Hypothalamus (tissue), 51 donors: ENCODE measurements around the gene LRRC66.
A peak's percentile ranks its signal among the peaks of the same experiment; 100 is the strongest.

Source experiments
- DNase-seq, 51 donors: peaks; one replicate each; lab custom pipeline; 2025; lab: John Stamatoyannopoulos, UW

Gene LRRC66, protein sequence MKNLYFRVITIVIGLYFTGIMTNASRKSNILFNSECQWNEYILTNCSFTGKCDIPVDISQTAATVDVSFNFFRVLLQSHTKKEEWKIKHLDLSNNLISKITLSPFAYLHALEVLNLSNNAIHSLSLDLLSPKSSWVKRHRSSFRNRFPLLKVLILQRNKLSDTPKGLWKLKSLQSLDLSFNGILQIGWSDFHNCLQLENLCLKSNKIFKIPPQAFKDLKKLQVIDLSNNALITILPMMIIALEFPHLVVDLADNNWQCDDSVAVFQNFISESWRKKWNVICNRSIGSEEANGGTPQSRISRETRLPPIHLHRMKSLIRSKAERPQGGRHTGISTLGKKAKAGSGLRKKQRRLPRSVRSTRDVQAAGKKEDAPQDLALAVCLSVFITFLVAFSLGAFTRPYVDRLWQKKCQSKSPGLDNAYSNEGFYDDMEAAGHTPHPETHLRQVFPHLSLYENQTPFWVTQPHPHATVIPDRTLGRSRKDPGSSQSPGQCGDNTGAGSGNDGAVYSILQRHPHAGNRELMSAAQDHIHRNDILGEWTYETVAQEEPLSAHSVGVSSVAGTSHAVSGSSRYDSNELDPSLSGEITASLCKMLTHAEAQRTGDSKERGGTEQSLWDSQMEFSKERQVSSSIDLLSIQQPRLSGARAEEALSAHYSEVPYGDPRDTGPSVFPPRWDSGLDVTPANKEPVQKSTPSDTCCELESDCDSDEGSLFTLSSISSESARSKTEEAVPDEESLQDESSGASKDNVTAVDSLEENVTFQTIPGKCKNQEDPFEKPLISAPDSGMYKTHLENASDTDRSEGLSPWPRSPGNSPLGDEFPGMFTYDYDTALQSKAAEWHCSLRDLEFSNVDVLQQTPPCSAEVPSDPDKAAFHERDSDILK

DNA sequence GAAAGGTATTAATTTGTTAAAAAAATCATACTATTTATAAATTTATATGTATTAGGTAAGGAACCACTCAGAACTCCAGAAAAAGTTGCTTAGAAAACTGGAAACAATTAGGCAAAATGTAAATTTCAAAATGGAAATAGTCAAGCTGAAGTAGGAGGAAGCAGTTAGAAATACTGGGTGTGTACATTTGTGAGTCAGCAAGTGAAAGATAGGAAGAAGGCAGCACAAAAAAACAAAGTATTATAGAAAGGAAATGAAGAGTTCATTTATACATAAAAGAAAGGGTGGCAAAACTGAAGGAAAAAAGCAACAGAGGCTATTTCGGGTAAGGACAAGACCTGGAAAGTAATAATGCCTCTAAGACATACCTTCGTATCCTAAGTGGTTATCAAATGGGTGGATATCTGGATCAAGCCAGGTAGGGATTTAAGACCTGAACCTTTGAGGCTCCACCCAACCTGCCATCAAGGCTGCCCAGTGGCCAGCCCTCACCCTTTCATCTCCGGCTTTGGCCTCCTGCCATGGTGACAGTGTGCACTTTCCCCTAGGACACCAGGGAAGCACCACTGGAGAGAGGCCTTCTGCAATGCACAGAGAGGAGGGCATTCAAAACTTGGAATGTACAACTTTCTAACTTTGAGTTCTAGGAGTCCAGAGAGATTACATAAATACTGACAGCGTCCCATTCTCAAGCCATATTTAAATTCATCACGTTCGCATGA, at the start of gene LRRC66:
Gene LRRC66 (minus strand): TSS at position 428 of the 722 bp plus-strand sequence. CDS start 2,750 bp downstream, outside the sequence.
- no peak for DNase-seq

DNA sequence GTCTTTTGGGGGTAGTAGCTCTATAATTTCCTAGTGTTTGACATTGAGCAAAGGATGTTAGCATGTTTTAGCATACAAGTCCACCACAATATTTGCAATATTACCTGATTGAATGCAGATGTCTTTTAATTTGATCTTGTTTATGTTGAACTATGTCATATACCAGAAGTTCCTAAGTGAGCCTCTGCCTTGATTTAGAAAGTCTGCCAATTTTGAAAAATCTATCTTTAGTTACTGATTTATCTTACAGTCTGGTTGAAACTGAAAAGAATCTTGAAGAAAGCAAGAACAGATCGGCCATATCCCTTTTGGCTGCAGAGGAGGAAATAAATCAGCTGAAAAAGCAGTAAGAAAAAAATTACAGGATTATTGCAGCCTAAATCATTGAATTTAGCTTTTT, 49.4 kb upstream of the LRRC66 start:
- DNase-seq: no peak

DNA sequence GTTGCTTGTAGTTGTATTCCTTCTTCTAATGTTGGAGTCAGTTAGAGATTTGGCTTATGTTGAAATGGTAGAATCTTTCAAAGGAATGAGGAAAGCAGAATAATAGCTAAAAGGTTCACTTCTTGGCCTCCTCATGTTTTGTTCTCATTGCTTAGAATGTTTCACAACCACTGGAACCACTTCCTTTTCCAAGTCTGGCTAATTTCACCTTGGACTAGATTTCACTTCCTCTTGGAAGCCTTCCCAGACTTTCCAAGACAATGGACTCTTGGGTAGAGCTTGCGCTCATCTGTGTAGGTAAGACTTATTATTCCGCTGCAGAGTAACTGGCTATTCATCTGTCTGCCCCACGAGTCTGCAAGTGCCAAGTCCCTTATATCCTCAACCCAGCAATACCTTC, 39.2 kb upstream of the LRRC66 start:
- peak in 1 of 51 donors; percentile 8 for DNase-seq

DNA sequence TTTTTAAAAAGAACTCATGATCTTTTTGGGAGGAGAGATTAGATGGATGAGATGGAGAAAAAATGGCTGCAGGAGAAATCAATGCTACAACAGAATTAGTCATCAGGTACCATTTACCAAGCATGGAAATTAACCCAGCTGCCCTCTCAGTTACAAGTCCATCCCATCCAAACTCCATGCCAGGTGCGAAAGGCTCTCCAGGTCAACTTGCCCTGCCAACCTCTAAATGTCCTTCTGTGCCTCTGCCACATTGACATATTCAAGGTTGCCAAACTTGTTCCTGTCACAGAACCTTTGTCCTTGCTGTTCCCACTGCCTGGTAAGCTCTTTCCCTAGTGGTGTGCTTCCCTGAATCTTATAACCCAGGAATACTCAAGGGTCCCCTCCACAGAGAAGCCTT, 38.1 kb upstream of the LRRC66 start:
- no peak for DNase-seq

DNA sequence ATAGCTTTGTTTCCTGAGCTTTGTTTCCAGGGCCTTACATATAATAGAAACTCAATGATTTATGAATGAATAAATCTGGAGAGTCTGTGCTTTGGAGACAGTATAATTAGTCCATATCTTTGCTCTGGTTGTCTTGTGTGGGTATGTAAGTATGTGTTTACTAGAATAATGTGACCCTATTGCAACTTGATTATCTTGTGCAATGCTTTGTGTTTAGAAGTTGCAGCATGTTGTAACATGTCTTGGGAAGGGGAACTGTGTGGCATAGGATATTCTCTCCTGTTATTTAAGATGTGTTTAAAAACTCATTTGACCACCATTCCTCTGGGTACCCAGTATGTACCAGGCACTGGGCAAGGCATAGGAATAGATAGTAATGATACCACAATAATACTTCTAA, 37.0 kb upstream of the LRRC66 start:
- DNase-seq: no peak

DNA sequence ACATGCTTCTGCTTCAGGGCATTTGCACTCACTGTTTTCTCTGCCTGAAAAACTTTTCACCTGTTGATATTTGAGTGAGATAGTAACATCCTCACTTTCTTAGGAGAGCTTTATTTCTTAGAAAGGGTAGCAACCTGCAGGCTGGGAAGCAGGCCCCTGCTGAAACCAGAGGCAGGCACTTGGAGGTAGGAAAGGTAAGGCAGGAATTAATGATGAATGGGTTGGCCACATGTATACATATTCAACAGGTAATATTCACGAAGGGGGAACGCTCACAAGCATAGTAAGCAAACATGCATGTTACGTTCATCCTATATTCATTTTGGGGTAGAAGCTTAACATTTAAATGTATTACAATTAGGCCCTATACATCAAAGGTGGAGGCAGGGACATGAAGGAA, 34.1 kb upstream of the LRRC66 start:
- DNase-seq: no peak

DNA sequence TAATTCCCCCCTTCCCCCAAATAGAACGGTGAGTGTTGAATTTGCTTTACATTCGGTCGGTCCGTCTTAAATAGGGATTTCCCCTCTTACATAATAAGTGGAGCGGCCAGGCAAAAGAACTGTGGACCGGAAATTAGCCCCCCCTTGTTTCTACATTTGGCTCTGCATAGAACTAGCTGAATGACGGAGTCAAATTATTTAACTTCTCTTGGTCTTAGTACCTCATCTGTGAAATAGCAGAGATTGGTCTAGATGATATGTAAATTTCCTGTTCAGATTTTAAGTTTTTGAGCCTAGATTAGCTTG, 32.3 kb upstream of the LRRC66 start:
- DNase-seq: peak in 1 of 51 donors; percentile 1

DNA sequence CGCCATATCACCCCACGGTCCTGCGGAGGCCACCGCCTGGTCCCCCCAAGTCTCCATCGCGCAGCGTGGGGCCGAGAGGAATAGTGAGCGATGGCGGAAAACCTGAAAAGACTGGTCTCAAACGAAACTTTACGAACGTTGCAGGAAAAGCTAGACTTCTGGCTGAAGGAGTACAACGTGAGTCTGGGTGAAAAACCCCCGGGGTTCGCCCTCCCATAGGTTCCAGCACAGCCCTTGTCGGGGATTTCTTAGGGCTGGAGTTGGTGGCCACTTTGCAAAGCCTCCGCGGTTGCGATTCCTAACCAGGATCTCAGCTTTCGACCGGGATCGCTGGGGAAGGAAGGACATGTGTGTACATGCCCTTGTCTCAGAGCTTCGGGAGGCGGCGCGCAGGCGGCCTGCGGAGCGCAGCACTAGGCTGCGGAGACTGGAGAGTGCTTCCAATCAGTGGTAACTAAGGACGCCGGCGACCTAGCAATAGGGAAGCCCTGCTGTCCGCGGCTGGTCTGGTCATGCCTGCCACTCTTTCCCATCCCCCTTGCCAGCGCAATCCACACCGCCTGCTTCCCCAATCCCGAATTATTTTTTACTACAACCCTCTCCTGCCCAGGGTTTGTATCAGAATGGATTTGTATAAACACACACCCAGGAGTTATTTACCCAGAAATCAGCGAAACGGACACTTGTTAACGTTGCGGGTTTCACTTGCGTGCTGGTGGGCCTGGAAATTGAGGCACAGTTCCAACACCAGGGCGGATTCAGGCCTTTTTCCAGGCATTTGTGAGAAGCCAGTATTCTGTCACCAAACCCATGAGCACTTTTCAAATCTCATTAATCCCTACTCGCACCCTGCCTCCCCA, 31.7 kb upstream of the LRRC66 start:
- peak in 34 of 51 donors; percentile 4 to 62 (median 24) for DNase-seq

DNA sequence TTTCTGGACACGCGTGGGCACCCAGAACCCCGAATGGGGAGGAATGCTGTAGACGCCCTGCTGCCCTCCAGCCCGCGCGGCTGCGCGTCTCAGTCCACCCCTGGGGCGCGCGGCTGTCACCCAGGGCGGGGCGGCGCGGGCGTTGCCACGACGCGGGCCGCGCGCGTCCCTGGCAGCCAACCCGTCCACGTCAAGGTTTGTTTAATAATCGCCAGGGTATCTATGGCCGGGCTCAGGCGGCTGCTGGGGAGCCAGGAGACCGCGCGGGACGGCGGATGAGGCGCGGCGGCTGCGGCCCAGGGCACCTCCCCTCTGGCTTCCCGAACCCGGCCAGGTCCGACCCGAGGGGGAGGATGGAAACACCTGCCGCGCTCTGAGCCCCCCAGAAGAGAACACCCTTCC, 31.1 kb upstream of the LRRC66 start, which contains the start of gene SPATA18:
Gene SPATA18 (plus strand): TSS at position 92 of the 402 bp plus-strand sequence. CDS start 401 bp downstream, outside the sequence.
- DNase-seq: peak in 6 of 51 donors; percentile 1 to 32 (median 6)

DNA sequence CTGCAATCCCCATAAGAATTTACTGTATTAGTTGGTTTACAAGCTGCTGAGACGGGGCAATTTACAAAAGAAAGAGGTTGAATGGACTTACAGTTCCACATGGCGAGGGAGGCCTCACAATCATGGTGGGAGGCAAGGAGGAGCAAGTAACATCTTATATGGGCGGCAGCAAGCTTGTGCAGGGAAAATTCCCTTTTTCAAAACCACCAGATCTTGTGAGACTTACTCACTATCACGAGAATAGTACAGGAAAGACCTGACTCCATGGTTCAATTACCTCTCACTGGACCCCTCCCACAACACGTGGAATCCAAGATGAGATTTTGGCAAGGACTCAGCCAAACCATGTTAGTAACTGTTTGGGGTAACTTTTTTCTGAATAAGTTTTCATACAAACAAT, 29.1 kb upstream of the LRRC66 start:
- DNase-seq: no peak

DNA sequence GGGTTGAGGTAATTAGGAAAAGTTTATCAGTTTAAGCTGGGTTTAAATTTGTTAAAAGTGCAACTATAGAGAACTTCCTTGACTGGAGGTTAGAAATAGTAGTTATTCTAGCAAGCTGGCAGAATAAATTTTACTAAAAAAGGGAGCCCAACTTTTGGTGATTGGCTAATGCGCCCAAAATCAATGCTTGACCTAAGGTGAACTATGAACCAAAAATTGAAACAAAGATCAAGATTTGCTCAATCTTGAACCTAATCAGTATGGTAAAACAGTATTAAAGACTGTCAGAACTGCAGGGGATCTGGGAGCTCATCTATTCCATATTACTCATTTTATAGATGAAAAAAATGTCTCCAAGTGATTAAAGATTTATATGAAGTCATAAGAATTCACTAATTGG, 24.9 kb upstream of the LRRC66 start:
- no peak for DNase-seq

DNA sequence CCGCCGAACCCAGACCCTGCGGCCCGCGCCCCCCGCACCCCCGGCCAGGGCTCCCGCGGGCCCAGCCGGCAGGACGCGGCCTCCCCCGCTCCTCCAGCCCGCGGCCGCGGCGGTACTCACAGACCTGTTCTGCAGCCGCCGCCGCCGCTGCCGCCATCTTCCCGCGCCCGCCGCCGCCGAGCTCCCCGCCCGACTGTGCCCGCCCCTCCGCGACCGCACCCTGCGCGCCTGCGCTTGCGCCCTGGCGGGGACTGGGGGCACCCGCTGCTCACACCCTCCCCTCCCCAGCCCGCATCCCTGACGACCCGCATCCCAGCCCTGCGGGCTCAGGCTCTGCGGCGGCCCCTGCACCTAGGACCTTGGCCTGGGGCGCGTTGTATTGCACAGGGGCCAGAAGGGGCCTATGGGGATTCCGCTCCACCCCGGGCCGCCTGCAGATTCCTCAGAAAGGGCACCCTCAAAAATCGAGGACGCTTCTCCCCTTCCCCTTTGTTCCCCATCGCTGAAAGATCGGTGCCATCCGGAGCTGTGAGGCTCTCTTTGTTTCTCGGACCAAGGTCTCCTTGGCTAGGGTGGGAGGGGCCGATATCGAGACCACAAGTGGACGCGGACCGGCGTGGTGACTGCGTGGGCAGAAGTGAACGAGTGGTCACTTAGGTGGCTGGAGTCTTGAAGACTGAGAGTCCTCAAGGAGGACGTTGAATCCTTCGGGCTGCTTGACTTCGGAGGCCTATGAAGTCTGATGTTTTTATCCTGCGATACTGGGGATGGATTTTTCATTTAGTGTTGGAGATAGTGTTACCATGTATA, 18.1 kb upstream of the LRRC66 start, which contains the start of gene SGCB:
Gene SGCB (minus strand): TSS at position 197 of the 810 bp plus-strand sequence. CDS start 40 bp downstream, at position 157.
- DNase-seq: peak; percentile 17 to 87 (median 70)

DNA sequence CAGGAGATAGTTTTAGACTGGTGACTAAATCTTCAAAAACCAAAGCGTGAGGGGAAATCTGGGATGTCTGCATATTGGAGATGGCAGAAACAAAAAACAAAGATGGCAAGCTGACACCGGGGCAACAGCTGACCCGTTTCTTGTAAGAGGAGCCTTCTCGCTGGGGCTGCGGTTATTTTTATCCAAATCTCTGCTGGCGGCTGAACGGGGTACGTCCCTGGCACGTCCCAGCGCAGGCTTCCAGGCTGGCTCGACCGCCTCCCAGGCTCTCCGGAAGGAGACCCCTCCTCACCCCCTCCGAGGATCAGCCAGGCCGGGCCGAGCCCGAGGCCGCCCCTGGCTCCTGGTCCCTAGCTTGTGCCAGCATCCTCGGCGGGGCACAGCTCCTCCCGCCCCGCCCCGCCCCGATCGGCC, 17.5 kb upstream of the LRRC66 start:
- DNase-seq: peak in 43 of 51 donors; percentile 18 to 82 (median 56)

DNA sequence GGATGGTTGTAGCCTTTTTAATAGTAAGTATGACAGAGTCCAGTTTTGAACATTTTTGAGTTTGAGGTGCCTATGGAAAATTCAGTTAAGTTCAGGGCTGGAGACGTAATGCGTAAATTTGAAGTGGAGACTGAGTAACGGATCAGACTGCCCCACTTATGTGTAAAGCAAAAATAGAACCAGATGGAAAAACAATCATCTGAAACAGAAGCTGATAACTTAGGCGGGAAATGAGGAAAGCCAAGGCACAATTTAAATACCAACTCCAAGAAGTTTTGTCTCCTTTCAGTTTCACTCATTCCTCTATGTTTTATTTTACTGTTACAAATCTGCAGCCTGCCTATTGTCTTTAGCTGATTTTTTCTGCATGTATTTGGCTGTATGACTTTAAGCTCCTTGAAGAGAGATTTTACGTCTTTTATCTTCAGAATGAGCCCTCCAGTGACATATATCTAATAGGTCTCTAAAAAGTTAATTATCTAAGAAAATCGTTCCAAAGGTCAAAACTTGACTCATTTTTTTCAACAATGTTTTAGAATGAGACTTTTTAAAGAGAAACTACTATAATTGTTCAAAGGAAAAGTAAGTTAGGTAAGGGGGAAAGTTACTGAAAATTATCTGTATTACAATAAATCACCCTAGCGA, 16.8 kb upstream of the LRRC66 start:
- no peak for DNase-seq

DNA sequence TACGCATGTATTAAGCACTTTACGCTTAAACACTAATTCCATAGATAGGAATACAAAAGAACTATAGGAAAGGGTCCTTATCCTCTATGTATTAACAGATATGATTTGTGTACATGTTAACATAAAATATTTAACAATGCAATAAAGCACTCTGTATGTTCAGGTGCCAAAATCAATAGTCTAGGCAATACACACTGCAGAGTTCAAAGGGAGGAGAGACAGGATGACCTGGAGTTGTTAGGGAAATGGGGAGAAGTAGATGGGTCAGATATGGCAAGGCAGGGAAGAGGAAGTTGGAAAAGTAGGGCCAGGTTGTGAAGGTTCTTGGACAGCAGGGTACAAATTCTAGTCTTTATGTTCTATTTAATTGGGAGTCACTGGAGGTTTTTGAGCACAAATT, 15.0 kb upstream of the LRRC66 start:
- DNase-seq: no peak

DNA sequence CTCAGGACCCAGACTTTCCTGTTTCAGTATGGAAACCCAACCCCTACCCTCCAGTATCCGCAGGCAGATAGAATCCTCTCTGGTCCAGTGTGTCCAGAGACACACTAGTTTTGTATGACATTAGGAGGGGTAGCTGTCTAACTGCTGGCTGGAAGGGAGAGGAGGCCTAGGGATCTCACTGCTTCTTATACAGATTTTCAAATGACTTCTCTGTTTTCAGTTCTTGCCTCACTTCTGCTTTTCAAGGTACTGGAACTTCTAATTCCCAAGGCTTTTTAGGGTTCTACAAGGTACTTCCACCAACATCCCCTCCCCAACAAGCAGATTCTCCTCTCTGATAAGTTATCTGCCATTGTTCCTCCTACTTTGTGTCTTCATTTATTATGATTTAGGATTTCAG, 11.8 kb upstream of the LRRC66 start:
- DNase-seq: no peak

DNA sequence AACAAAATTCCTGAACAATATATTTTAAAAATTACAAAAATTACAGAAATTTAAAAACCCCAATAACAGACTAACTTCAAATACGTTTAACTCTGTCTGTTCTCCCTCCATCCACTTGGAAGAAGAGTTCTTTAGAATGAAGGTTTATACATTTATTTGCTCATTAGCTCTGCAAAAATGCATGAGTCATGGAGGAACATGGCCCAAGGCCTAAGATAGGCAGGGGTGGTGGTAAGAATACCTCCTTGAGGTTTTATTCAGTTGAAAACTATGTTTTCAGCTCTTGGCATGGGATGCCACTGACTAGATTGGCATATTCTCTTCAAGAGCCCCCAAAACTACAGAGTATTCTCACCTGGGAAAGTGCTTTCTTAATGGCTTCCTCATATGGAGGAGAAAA, 8.8 kb upstream of the LRRC66 start:
- no peak for DNase-seq

DNA sequence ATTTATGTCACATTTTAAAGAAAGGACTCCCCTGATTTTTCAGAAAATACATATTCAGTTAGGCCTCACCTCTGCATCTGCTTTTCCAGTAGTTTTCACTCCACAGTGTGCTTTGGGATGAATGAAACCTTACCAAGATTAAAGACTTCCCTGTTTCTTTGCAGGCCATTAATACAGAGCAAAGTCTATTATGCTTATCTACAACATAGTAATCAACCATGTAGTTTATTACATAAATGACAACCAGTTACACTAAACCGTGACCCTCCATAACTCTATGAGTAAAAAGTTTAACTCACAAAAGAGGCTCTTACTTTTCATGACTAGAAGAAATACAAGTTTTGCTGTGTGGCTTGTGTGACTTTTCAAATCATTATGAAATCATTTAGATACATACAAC, 2.3 kb downstream of the LRRC66 start:
- no peak for DNase-seq

DNA sequence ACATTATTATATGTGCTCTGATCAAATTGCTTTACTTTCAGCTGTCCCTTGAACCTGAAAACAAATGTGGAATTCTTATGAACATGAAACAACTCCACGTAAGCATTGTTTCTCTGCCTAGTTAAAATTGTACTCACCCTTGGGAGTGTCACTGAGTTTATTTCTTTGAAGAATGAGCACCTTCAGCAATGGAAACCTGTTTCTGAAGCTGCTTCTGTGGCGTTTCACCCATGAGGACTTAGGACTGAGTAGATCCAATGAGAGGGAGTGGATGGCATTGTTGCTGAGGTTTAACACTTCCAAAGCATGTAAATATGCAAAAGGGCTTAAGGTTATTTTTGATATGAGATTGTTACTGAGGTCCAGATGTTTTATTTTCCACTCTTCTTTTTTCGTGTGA, 3.2 kb downstream of the LRRC66 start:
- no peak for DNase-seq
